Measurements from ENCODE around the gene BTC. TPM values are rescaled to one million over a fixed set of nuclear protein-coding genes. Genes with fewer than 3 reads are reported as not detected.
A peak's percentile ranks its signal among the peaks of the same experiment; 100 is the strongest.

The BTC gene
- total RNA-seq, 1 experiment from 2014 or later, result 4.5 TPM

DNA sequence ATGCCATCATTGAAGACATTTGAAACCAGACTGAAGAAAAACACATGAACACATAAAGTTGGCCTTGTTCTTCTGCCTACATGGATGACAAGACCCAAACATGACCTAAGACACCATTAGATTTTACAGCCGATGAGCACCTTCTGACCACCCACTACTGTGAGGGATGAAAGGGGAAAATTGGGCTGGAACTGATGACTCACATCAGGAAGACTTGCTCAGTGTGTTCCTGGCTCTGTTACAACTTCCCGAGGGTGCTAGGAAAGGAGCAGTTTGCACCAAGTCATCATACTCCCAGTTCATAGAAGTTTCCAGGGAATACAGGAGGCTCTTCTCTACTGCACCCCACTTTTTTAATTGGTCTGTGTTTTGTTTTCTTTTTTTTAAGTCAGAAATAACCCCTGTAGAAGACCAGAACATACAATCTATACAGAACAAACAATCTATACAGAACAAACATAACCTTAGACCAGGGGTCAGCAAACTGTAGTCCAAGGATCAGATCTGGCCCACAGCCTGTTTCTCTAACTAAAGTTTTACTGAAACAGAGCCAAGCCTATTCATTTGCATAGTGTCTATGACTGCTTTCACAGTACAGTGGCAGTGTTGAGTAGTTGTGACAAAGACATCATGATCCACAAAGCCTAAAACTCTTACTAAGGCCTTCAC is 25.3 kb downstream of the BTC start:
- H3K4me2 ChIP-seq, result peak overlapping the region; percentile 48

DNA sequence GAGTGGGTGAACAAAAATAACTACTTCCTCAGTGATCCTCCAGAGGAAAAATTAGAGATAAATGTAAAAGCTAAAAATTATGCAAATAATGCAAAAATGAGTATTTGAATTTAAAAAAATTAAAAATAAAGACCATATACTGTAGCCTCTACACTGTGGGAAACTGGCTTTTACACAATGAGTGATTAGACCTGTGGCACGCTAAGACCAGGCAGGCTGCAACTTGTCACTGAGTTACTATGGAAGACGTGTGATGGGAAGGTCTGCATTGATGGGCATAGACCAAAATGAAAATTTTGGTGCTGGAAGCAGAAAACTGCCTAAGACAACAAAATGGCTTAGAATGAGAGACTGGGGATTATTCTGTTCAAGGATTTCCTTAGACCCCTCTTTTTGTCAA is 30.2 kb downstream of the BTC start:
- intact Hi-C loops (cut with micrococcal nuclease; ENCODE audit: unreplicated experiment), result no loop called here
- DNase-seq, result no peak

More for the DNA sequence above, 25.3 kb downstream of the BTC start:
- Histone ChIP-seq H3K79me2 (ENCODE audit: low read depth) (no peaks in the 10 kb centered on the region), H3K9me3 (ENCODE audit: insufficient read depth, low read depth) (no peaks in the 10 kb centered on the region), H3K36me3 (ENCODE audit: low read depth) (no peaks in the 10 kb centered on the region), H3K27ac (peak overlapping the region; percentile 54), H4K20me1 (ENCODE audit: insufficient read depth) (no peaks in the 10 kb centered on the region), H3K4me1 (replicated peaks; ENCODE audit: insufficient read depth) (peaks cover 16% of the 10 kb centered on the region), H3F3A (ENCODE audit: insufficient read depth, low read depth) (peaks cover 17% of the 10 kb centered on the region), H3K4me3 (no peak overlapping the region), H3K27me3 (ENCODE audit: insufficient read depth, low read depth) (no peaks in the 10 kb centered on the region), H3K9me2 (ENCODE audit: insufficient read depth) (no peaks in the 10 kb centered on the region), H2AFZ (no peak overlapping the region)
- ChIA-PET CTCF (no interaction called here), POLR2A (ENCODE audit: unreplicated experiment) (no interaction called here)
- BruUV-seq (replicated peaks), result no TSS peak
- no peak for TF ChIP-seq EZH2 (IDR thresholded peaks at IDR 0.05; ENCODE audit: low read depth)
- TF ChIP-seq, protein P1, sequence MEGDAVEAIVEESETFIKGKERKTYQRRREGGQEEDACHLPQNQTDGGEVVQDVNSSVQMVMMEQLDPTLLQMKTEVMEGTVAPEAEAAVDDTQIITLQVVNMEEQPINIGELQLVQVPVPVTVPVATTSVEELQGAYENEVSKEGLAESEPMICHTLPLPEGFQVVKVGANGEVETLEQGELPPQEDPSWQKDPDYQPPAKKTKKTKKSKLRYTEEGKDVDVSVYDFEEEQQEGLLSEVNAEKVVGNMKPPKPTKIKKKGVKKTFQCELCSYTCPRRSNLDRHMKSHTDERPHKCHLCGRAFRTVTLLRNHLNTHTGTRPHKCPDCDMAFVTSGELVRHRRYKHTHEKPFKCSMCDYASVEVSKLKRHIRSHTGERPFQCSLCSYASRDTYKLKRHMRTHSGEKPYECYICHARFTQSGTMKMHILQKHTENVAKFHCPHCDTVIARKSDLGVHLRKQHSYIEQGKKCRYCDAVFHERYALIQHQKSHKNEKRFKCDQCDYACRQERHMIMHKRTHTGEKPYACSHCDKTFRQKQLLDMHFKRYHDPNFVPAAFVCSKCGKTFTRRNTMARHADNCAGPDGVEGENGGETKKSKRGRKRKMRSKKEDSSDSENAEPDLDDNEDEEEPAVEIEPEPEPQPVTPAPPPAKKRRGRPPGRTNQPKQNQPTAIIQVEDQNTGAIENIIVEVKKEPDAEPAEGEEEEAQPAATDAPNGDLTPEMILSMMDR (conservative IDR thresholded peaks at IDR 0.05), result no peak
- DNase-seq, result peak; percentile 15 to 61
- intact Hi-C loops (cut with micrococcal nuclease; ENCODE audit: unreplicated experiment), result no loop called here

DNA sequence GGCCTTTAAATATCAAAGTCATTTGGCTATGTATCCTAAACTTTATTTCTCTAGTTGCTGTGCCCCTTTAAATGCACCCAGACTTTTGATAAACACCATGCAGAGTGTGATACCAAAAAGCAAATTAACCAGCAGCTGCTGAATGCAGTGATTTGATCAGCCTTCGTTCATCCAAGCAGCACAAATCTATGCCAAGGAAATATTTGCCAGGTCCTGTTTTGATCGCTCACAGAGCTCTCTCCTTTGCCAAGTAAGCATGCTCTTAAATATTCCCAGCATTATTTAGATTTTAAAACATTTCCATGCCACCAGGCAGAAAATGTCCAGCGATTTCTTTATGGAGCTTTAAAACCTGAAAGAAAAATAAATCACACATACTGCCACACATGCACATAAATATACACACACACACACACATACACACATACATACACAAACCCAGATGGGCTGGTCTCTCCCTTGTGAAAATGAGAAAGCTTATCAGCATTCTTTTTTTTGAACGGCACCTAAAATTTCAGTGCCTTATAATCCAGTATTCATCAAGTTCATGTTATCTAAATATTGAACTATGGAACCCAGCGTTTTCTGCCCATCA is 35.7 kb downstream of the BTC start:
- POLR2A ChIA-PET (ENCODE audit: unreplicated experiment), result no interaction called here
- Histone ChIP-seq H3K4me2 (no peak overlapping the region), H3K79me2 (ENCODE audit: low read depth) (no peaks in the 10 kb centered on the region), H3K9me2 (ENCODE audit: insufficient read depth) (no peaks in the 10 kb centered on the region), H3K27ac (no peak overlapping the region), H3F3A (ENCODE audit: insufficient read depth, low read depth) (no peaks in the 10 kb centered on the region), H3K4me3 (no peak overlapping the region), H3K36me3 (ENCODE audit: low read depth) (no peaks in the 10 kb centered on the region), H3K27me3 (ENCODE audit: insufficient read depth, low read depth) (no peaks in the 10 kb centered on the region), H3K9me3 (ENCODE audit: insufficient read depth, low read depth) (no peaks in the 10 kb centered on the region), H4K20me1 (ENCODE audit: insufficient read depth) (no peaks in the 10 kb centered on the region), H2AFZ (no peak overlapping the region), H3K4me1 (replicated peaks; ENCODE audit: insufficient read depth) (peaks cover 11% of the 10 kb centered on the region; the same call in 1 of the 2 replicates)
- TF ChIP-seq EZH2 (IDR thresholded peaks at IDR 0.05; ENCODE audit: low read depth), result no peak
- TF ChIP-seq, protein P1 (conservative IDR thresholded peaks at IDR 0.05), result no peak
- CTCF ChIA-PET, result no interaction called here
- DNase-seq, result no peak
- intact Hi-C loops (cut with micrococcal nuclease; ENCODE audit: unreplicated experiment), result no loop called here
- BruUV-seq (replicated peaks), result no TSS peak

More for the DNA sequence above, 30.2 kb downstream of the BTC start:
- Histone ChIP-seq H3K79me2 (ENCODE audit: low read depth) (no peaks in the 10 kb centered on the region), H3K4me1 (replicated peaks; ENCODE audit: insufficient read depth) (peaks cover 6% of the 10 kb centered on the region), H3F3A (ENCODE audit: insufficient read depth, low read depth) (peaks cover 10% of the 10 kb centered on the region), H3K4me2 (no peak overlapping the region), H3K9me3 (ENCODE audit: insufficient read depth, low read depth) (no peaks in the 10 kb centered on the region), H3K27ac (no peak overlapping the region), H2AFZ (no peak overlapping the region), H3K36me3 (ENCODE audit: low read depth) (no peaks in the 10 kb centered on the region), H4K20me1 (ENCODE audit: insufficient read depth) (no peaks in the 10 kb centered on the region), H3K27me3 (ENCODE audit: insufficient read depth, low read depth) (no peaks in the 10 kb centered on the region), H3K4me3 (no peak overlapping the region), H3K9me2 (ENCODE audit: insufficient read depth) (no peaks in the 10 kb centered on the region)
- ChIA-PET CTCF (no interaction called here), POLR2A (ENCODE audit: unreplicated experiment) (no interaction called here)
- no TSS peak for BruUV-seq (replicated peaks)
- no peak for TF ChIP-seq EZH2 (IDR thresholded peaks at IDR 0.05; ENCODE audit: low read depth)
- TF ChIP-seq, protein P1 (conservative IDR thresholded peaks at IDR 0.05), result no peak
